C4-2B (cell line): ENCODE data around the gene ANKRD39.

Source experiments
- ZFX ChIP-seq: fragments of 450-650 bp; IDR thresholded peaks from 2 replicates; pipeline ENCODE4 v1.6.1; 2017
- TF ChIP-seq, protein P1 (sequence below): fragments of 450-650 bp; conservative IDR thresholded peaks from 2 replicates; pipeline ENCODE4 v1.5.1; 2017; ENCODE audit warnings: mild to moderate bottlenecking

GRCh38 chr2:96811917-96812316 is 45.9 kb downstream of the ANKRD39 start:
- TF ChIP-seq, protein P1, sequence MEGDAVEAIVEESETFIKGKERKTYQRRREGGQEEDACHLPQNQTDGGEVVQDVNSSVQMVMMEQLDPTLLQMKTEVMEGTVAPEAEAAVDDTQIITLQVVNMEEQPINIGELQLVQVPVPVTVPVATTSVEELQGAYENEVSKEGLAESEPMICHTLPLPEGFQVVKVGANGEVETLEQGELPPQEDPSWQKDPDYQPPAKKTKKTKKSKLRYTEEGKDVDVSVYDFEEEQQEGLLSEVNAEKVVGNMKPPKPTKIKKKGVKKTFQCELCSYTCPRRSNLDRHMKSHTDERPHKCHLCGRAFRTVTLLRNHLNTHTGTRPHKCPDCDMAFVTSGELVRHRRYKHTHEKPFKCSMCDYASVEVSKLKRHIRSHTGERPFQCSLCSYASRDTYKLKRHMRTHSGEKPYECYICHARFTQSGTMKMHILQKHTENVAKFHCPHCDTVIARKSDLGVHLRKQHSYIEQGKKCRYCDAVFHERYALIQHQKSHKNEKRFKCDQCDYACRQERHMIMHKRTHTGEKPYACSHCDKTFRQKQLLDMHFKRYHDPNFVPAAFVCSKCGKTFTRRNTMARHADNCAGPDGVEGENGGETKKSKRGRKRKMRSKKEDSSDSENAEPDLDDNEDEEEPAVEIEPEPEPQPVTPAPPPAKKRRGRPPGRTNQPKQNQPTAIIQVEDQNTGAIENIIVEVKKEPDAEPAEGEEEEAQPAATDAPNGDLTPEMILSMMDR, result no peak
- TF ChIP-seq ZFX, result no peak
